Endothelial cell (in vitro differentiated cells): ENCODE measurements around the gene ZNF202. TPM values are rescaled to one million over a fixed set of nuclear protein-coding genes. Genes with fewer than 3 reads are reported as not detected.

Experiments used
- DNase-seq: peaks from one replicate; pipeline ENCODE4 v3.0.0; 2021; ENCODE audit warnings: low spot score
- H3K27ac Mint-ChIP-seq: one replicate; pipeline ENCODE4 v1.8.0; 2021; ENCODE audit warnings: mixed read lengths, inconsistent platforms; ENCODE audit not compliant: unreplicated experiment
- H3K27me3 Mint-ChIP-seq: one replicate; pipeline ENCODE4 v1.8.0; 2021; ENCODE audit warnings: mild to moderate bottlenecking, moderate library complexity, mixed read lengths, inconsistent platforms; ENCODE audit not compliant: unreplicated experiment
- H3K36me3 Mint-ChIP-seq: one replicate; pipeline ENCODE4 v1.8.0; 2021; ENCODE audit warnings: mild to moderate bottlenecking, low read depth, mixed read lengths, inconsistent platforms; ENCODE audit not compliant: unreplicated experiment
- H3K4me1 Mint-ChIP-seq: one replicate; pipeline ENCODE4 v1.8.0; 2021; ENCODE audit warnings: mild to moderate bottlenecking, mixed read lengths, inconsistent platforms; ENCODE audit not compliant: unreplicated experiment
- H3K4me3 Mint-ChIP-seq: one replicate; pipeline ENCODE4 v1.8.0; 2021; ENCODE audit warnings: mild to moderate bottlenecking, mixed read lengths, inconsistent platforms; ENCODE audit not compliant: unreplicated experiment
- H3K9me3 Mint-ChIP-seq: one replicate; pipeline ENCODE4 v1.8.0; 2021; ENCODE audit warnings: mixed read lengths, inconsistent platforms; ENCODE audit not compliant: unreplicated experiment
- total RNA-seq: library from RNA; stranded (reverse); fragmentation: NEBNext Ultra II Directional; extraction: Animal tissue kit (Norgen Biotek cat#: 25700); gene quantifications from one replicate; pipeline ENCODE4 v1.2.1, GENCODE V29; 2021; ENCODE audit not compliant: unreplicated experiment
- TF ChIP-seq, protein P1 (sequence below): fragments of 200-600 bp; sonication (generic); IDR thresholded peaks from one replicate; pipeline ENCODE4 v1.5.0; 2021; ENCODE audit warnings: antibody characterized with exemption; ENCODE audit not compliant: unreplicated experiment

ZNF202 gene
- total RNA-seq, 1 donor from 2014 or later: 13.8 TPM

DNA sequence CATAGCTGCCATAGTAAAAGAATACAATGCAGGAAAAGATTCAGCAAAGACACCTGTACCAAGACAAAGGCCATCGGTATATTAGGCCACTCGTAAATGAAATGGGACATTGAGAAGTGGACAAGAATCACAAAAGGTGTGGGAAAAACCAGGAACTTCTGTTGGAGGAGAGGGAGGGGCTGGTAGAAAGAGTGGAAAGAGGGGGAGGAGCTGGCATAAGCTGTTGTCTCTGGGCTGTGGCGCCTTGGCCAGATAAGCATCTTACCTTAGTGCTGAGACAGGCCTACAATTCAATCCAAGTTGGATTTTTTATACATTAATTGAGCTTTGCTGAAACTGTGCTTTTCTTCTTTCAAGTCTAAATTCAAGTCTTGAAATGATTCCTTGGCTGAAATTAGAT is 37.1 kb downstream of the ZNF202 start:
- Mint-ChIP-seq H3K4me3 (no peak overlapping the region), H3K36me3 (no peaks in the 10 kb centered on the region), H3K27ac (no peak overlapping the region), H3K9me3 (no peaks in the 10 kb centered on the region), H3K4me1 (no peaks in the 10 kb centered on the region), H3K27me3 (peaks cover 3% of the 10 kb centered on the region)
- DNase-seq: no peak
- TF ChIP-seq, protein P1, sequence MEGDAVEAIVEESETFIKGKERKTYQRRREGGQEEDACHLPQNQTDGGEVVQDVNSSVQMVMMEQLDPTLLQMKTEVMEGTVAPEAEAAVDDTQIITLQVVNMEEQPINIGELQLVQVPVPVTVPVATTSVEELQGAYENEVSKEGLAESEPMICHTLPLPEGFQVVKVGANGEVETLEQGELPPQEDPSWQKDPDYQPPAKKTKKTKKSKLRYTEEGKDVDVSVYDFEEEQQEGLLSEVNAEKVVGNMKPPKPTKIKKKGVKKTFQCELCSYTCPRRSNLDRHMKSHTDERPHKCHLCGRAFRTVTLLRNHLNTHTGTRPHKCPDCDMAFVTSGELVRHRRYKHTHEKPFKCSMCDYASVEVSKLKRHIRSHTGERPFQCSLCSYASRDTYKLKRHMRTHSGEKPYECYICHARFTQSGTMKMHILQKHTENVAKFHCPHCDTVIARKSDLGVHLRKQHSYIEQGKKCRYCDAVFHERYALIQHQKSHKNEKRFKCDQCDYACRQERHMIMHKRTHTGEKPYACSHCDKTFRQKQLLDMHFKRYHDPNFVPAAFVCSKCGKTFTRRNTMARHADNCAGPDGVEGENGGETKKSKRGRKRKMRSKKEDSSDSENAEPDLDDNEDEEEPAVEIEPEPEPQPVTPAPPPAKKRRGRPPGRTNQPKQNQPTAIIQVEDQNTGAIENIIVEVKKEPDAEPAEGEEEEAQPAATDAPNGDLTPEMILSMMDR: no peak

DNA sequence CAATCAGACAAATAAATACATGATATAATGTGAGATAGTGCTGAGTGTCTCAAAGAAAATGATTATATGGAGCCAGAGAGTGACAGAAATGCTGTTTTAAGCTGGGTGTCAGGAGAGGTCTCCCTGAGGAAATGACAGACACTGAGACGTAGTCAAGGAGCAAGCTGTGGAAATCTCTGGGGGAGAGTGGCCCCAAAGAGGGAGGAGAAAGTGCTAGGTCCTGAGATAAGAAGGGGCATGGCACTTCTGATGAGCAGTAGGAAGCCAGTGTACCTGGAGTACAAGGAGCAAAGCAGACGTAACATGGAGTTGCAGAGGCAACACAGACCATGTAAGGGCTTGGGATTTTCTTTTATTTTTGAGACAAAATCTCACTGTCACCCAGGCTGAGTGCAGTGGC is 38.8 kb downstream of the ZNF202 start:
- H3K27ac Mint-ChIP-seq: no peak overlapping the region
- peaks cover 1% of the 10 kb centered on the region for H3K27me3 Mint-ChIP-seq
- no peaks in the 10 kb centered on the region for H3K9me3 Mint-ChIP-seq

DNA sequence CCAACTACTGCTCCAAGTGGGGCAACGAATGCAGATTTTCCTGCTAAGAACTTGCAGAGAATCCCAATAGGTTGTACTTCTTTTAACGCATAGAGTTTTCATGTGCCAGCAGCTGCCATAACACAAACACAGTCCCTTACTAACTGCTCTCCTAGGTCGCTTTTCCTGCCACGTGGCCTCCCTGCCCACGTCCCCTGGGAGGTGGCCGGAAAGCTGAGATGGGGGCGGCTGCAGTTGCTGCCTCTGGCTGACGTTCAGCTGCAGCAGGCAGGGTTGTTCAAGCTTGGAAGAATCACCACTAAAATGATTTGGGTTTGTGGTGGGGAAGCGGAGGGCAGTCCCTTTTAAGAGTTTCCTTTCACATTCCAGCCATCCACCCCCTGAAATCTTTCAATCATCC is 39.3 kb downstream of the ZNF202 start:
- no peaks in the 10 kb centered on the region for H3K36me3 Mint-ChIP-seq
- H3K27me3 Mint-ChIP-seq: peaks cover 1% of the 10 kb centered on the region
- H3K4me3 Mint-ChIP-seq: no peak overlapping the region
- DNase-seq: no peak
- TF ChIP-seq, protein P1: no peak
- no peaks in the 10 kb centered on the region for H3K9me3 Mint-ChIP-seq
- H3K27ac Mint-ChIP-seq: no peak overlapping the region
- H3K4me1 Mint-ChIP-seq: no peaks in the 10 kb centered on the region

More for the DNA sequence above, 38.8 kb downstream of the ZNF202 start:
- TF ChIP-seq, protein P1: no peak
- no peak overlapping the region for H3K4me3 Mint-ChIP-seq
- no peaks in the 10 kb centered on the region for H3K4me1 Mint-ChIP-seq
- DNase-seq: no peak
- no peaks in the 10 kb centered on the region for H3K36me3 Mint-ChIP-seq

DNA sequence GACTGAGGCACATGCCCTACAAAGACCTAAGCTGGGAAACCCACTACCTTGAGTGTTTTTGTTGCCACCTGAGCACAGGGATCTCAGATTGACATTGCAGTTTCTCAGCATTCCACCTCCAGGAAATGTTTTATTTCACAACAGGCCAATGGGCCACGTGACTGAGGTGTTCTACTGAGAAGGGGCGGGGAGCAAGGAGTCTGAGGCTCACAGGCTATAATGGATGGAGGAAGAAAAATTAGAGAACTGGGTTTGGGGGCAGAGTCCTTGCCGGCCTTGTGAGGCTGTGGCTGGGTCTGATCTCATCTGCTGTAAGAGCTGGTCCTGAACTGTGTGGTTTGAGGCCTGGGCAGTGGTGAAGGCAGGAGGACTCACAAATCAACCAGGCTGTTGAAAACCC is 40.7 kb downstream of the ZNF202 start:
- Mint-ChIP-seq H3K4me3 (no peak overlapping the region), H3K36me3 (no peaks in the 10 kb centered on the region), H3K27me3 (peaks cover 3% of the 10 kb centered on the region), H3K4me1 (no peaks in the 10 kb centered on the region), H3K9me3 (no peaks in the 10 kb centered on the region), H3K27ac (no peak overlapping the region)
- no peak for DNase-seq
- TF ChIP-seq, protein P1: no peak

DNA sequence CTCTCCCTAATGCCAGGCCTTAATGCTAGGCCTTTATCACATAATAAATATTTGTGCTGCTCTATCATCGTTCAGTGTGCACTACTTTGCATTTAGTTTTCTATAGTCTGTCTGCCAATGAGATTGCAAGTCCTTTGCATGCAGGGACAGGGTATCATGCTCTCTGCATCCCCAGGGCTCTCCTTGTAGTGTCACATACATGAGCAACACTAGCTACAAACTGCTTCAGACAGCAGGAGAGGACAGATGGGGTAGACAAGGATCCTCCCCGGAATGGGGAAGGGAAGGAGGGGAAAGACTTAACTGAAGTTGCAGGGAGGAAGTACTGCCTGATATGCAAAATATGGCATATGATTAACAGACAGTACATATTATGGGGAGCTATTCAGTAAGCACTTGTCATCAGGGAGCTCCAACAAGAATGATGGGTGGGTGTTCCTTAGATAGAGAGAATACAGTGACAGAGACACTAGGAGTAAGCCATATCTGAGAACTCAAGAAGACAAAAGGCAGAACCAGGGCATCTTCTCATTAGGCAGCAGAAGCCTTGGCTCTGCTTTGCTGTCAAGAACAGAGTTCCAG is 42.8 kb downstream of the ZNF202 start:
- Mint-ChIP-seq H3K9me3 (no peaks in the 10 kb centered on the region), H3K4me1 (no peaks in the 10 kb centered on the region), H3K36me3 (no peaks in the 10 kb centered on the region), H3K27ac (no peak overlapping the region), H3K4me3 (no peak overlapping the region), H3K27me3 (peaks cover 3% of the 10 kb centered on the region)
- TF ChIP-seq, protein P1: no peak
- DNase-seq: no peak
